ENCODE data around the gene COL4A1.

- no peak for TF ChIP-seq POLR2AphosphoS5 (IDR thresholded peaks at IDR 0.05)
- TF ChIP-seq CTCF (IDR thresholded peaks at IDR 0.05), result no peak
These were observed 3.3 kb downstream of the COL4A1 start for GRCh38 chr13:110303644-110304043.

Data from upper lobe of left lung (tissue), 4 donors.